Measurements from ENCODE around the gene WFDC1. TPM values are rescaled to one million over a fixed set of nuclear protein-coding genes. Genes with fewer than 3 reads are reported as not detected.

Gene WFDC1
- total RNA-seq, 1 donor from 2014 or later = 0.24 TPM

- no peaks in the 10 kb centered on the region for H3K36me3 Mint-ChIP-seq (ENCODE audit: unreplicated experiment)
- H3K27ac Mint-ChIP-seq (ENCODE audit: unreplicated experiment) = no peak overlapping the region
- TF ChIP-seq CTCF (IDR thresholded peaks at IDR 0.05) = no peak
- peaks cover 30% of the 10 kb centered on the region for H3K27me3 Mint-ChIP-seq (ENCODE audit: unreplicated experiment)
- no peak for DNase-seq (ENCODE audit: extremely low spot score, unreplicated experiment)
- no peak overlapping the region for H3K4me3 Mint-ChIP-seq (ENCODE audit: unreplicated experiment)
- no peaks in the 10 kb centered on the region for H3K4me1 Mint-ChIP-seq (ENCODE audit: unreplicated experiment)
- peaks cover 4% of the 10 kb centered on the region for H3K9me3 Mint-ChIP-seq (ENCODE audit: unreplicated experiment)
Measured at GRCh38 chr16:84314373-84314772, 19.7 kb downstream of the WFDC1 start.

DNA sequence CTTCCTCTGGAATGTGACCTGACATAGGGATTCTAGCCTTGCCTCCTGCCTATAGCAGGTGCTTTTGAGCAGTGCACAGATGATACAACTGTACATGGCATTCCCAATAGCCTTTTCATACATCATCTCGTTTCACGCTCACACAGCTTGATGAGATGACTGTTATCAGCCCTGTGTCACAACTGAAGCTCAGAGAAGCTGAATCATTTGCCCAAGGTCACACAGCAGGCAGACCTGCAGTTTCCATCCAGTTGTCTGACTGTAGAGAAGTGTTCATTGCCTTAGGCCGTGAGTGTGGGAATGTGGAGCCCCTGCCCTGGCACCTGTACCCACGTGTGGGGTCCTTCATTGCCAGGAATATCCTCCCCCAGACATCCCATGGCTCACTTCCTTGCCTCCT is 20.1 kb downstream of the WFDC1 start:
- no peak overlapping the region for H3K4me3 Mint-ChIP-seq (ENCODE audit: unreplicated experiment)
- no peaks in the 10 kb centered on the region for H3K36me3 Mint-ChIP-seq (ENCODE audit: unreplicated experiment)
- no peak for DNase-seq (ENCODE audit: extremely low spot score, unreplicated experiment)
- peaks cover 28% of the 10 kb centered on the region for H3K27me3 Mint-ChIP-seq (ENCODE audit: unreplicated experiment)
- H3K27ac Mint-ChIP-seq (ENCODE audit: unreplicated experiment) = no peak overlapping the region
- TF ChIP-seq CTCF (IDR thresholded peaks at IDR 0.05) = no peak
- no peaks in the 10 kb centered on the region for H3K4me1 Mint-ChIP-seq (ENCODE audit: unreplicated experiment)
- peaks cover 4% of the 10 kb centered on the region for H3K9me3 Mint-ChIP-seq (ENCODE audit: unreplicated experiment)

DNA sequence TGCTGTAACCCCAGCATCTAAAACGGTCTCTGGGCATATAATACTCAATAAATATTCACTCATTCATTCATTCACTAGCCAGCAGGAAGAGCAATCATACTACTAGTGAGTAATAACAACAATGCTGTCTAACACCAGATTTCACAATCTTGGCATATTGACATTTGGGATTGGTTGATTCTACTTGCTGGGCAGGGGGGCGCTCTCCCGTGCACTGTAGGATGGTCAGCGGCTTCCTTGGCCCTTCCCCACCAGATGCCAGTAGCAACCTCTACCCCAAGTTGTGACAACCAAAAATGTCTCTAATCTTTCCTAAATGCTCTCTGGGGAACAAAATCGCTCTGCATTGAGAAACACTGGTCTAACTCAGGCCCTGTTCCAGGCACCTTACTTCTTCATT is 20.7 kb downstream of the WFDC1 start:
- no peak for TF ChIP-seq CTCF (IDR thresholded peaks at IDR 0.05)
- Mint-ChIP-seq H3K27ac (ENCODE audit: unreplicated experiment) (no peak overlapping the region), H3K4me3 (ENCODE audit: unreplicated experiment) (no peak overlapping the region), H3K27me3 (ENCODE audit: unreplicated experiment) (peaks cover 30% of the 10 kb centered on the region), H3K36me3 (ENCODE audit: unreplicated experiment) (no peaks in the 10 kb centered on the region), H3K9me3 (ENCODE audit: unreplicated experiment) (peaks cover 4% of the 10 kb centered on the region), H3K4me1 (ENCODE audit: unreplicated experiment) (no peaks in the 10 kb centered on the region)
- DNase-seq (ENCODE audit: extremely low spot score, unreplicated experiment) = no peak

DNA sequence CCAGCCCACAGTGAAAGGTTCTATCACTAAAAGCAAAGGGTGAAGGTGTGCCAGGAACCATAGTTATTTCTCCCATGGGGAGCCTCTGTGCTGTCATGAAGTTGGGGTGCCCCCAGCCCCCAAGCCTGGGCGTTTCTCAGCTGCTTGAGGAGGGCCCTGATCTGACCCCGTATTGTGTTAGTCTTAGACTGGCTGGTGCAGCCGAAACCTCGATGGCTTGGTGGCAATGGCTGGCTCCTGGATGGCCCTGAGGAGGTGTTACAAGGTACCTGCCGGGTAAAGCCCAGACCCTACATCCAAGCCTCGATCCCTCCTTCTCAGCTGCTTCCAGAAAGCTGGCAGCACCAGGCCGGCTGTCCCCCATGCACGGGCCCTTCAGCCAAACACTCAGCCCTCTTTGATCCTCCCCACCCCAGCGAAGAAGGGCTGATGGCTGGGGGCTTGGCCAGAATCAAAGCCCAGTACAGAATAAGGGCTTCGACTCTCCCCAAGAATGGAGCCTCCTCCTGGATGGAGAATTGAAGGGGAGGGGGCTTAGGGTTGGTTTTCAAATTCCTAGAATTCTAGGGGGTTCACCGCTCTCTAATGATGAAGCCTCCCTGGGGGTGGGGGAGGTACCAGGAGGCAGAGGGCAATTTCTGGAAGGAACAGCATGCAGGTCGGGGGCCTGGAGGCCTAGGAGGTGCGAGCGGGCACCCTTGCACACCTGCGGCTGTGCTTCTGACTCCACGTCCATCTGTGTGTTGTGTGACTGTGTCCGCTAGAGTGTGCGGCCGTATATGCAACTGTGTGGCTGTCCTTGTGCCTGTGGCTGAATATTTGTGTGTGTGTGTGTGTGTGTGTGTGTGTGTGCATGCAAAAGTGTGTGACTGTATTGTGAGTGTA is 23.7 kb downstream of the WFDC1 start:
- Mint-ChIP-seq H3K9me3 (ENCODE audit: unreplicated experiment) (peaks cover 4% of the 10 kb centered on the region), H3K36me3 (ENCODE audit: unreplicated experiment) (no peaks in the 10 kb centered on the region), H3K4me3 (ENCODE audit: unreplicated experiment) (no peak overlapping the region), H3K27me3 (ENCODE audit: unreplicated experiment) (peaks cover 36% of the 10 kb centered on the region), H3K27ac (ENCODE audit: unreplicated experiment) (no peak overlapping the region), H3K4me1 (ENCODE audit: unreplicated experiment) (no peaks in the 10 kb centered on the region)
- no peak for DNase-seq (ENCODE audit: extremely low spot score, unreplicated experiment)
- no peak for TF ChIP-seq CTCF (IDR thresholded peaks at IDR 0.05)

DNA sequence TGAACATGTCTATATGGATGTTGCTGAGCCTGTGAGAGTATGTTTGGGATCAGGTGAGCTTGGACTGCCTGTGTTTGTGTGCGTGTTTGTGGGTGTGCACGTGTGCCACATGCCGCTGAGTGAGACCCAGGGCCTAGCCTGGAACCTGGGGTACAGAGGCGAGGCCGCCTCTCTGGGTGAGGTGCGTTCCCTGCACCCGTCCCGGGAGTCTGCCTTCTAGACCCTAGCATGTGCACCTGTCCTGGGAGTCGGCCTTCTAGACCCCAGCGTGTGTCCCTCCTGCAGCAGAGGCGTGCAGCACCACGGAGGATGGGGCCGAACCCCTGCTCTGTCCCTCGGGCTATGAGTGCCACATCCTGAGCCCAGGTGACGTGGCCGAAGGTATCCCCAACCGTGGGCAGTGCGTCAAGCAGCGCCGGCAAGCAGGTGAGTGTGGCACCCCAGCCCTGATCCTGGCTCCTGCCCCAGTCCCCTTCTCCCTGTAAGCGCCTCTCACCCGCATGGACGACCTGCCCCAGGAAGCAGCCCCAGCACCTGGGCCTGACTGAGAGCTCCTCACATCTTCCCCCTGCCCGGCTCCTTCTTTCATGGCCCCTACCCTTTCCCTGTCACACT is 24.6 kb downstream of the WFDC1 start:
- no peaks in the 10 kb centered on the region for H3K4me1 Mint-ChIP-seq (ENCODE audit: unreplicated experiment)
- no peaks in the 10 kb centered on the region for H3K36me3 Mint-ChIP-seq (ENCODE audit: unreplicated experiment)
- peaks cover 4% of the 10 kb centered on the region for H3K9me3 Mint-ChIP-seq (ENCODE audit: unreplicated experiment)
- no peak for DNase-seq (ENCODE audit: extremely low spot score, unreplicated experiment)
- H3K4me3 Mint-ChIP-seq (ENCODE audit: unreplicated experiment) = no peak overlapping the region
- TF ChIP-seq CTCF (IDR thresholded peaks at IDR 0.05) = no peak
- H3K27me3 Mint-ChIP-seq (ENCODE audit: unreplicated experiment) = peaks cover 38% of the 10 kb centered on the region
- H3K27ac Mint-ChIP-seq (ENCODE audit: unreplicated experiment) = no peak overlapping the region
